ENCODE measurements around the gene PANX2.

GRCh38 chr22:50197000-50197800 lies 26.7 kb downstream of the PANX2 start:
- no peak for TF ChIP-seq CTCF (IDR thresholded peaks at IDR 0.05)
- no peak for TF ChIP-seq POLR2A (IDR thresholded peaks at IDR 0.05)
- no peak for TF ChIP-seq POLR2AphosphoS5 (IDR thresholded peaks at IDR 0.05)
- TF ChIP-seq EP300 (IDR thresholded peaks at IDR 0.05): no peak

Data from sigmoid colon (tissue), 4 donors.